Fibroblast of pulmonary artery (primary cell): ENCODE measurements around the gene SEPTIN12.

ENCODE experiments used
- DNase-seq: peaks from one replicate; pipeline ENCODE4 v3.0.0-alpha.2; 2010; ENCODE audit warnings: low read depth
- H3K4me3 ChIP-seq: replicated peaks from 2 replicates; pipeline ENCODE4 v1.5.1; 2011; ENCODE audit warnings: low read depth, mild to moderate bottlenecking, control low read depth, low read length, moderate library complexity
- CTCF ChIP-seq: IDR thresholded peaks from 2 replicates; pipeline ENCODE4 v1.5.1; 2011; ENCODE audit warnings: mild to moderate bottlenecking, control low read depth, low read length, inconsistent platforms; ENCODE audit errors: missing control alignments

The SEPTIN12 gene

GRCh38 chr16:4803401-4803844, 15.3 kb upstream of the SEPTIN12 start:
- TF ChIP-seq CTCF: no peak
- peak overlapping the region; percentile 66 for H3K4me3 ChIP-seq
- no peak for DNase-seq

- H3K4me3 ChIP-seq: peak overlapping the region; percentile 66
- no peak for TF ChIP-seq CTCF
- DNase-seq: peak; percentile 90
Measured at GRCh38 chr16:4802659-4803287, 14.6 kb upstream of the SEPTIN12 start.

GRCh38 chr16:4801962-4802658, 14.0 kb upstream of the SEPTIN12 start, which contains the start of gene ROGDI:
Gene ROGDI, minus strand, starts transcription at chr16:4802633. Its CDS starts 62 bp downstream, at chr16:4802571.
- DNase-seq: peak; percentile 31
- peak within 1 kb of the TSS; percentile 66 for H3K4me3 ChIP-seq
- TF ChIP-seq CTCF: no peak

GRCh38 chr16:4801051-4801961, 13.2 kb upstream of the SEPTIN12 start:
- no peak for TF ChIP-seq CTCF
- DNase-seq: no peak

GRCh38 chr16:4800290-4801041, 12.3 kb upstream of the SEPTIN12 start:
- no peak overlapping the region for H3K4me3 ChIP-seq
- no peak for TF ChIP-seq CTCF
- no peak for DNase-seq

More at GRCh38 chr16:4801051-4801961, 13.2 kb upstream of the SEPTIN12 start:
- H3K4me3 ChIP-seq: peak overlapping the region; percentile 66

GRCh38 chr16:4799171-4799855, 11.2 kb upstream of the SEPTIN12 start:
- TF ChIP-seq CTCF: no peak
- no peak for DNase-seq
- no peak overlapping the region for H3K4me3 ChIP-seq
